Adipose tissue (tissue), 3 donors: Measurements from ENCODE around the gene PXT1. TPM values are rescaled to one million over a fixed set of nuclear protein-coding genes. Genes with fewer than 3 reads are reported as not detected.
"Not testable (repeated sequence)": the region's sequence is repeated elsewhere in the genome, so short reads cannot be mapped to it uniquely, and the experiment has no call there.

Experiments
- H3K27ac ChIP-seq: one replicate; pipeline ENCODE4 v1.5.1; 2013; ENCODE audit warnings: low read depth, low read length
- WGBS, 3 donors: extraction: QIAGEN DNeasy Blood & Tissue Kit; methylation state at CpG; one replicate each; pipeline ENCODE4 v1.1.7; 2013; 5-methylcytosine and 5-hydroxymethylcytosine counted together
- polyA plus RNA-seq, 3 donors: library from polyadenylated mRNA; stranded (reverse); fragments of 200-250 nt; gene quantifications; one replicate each; pipeline ENCODE4 v1.2.3, GENCODE V29; 2013
- donor health status: healthy with polysubstance abuse.
- donor health status: Bipolar disorder and iron deficiency.
- donor health status: healthy.

The PXT1 gene
- polyA plus RNA-seq, 3 donors: 0.10 TPM; not detected in 2

GRCh38 chr6:36413489-36414480, 28.9 kb downstream of the PXT1 start:
- H3K27ac ChIP-seq: no peak overlapping the region
- 90 to 93% (median 93%) methylated on average over 4 of the region's 4 CpGs for WGBS, 3 donors

- H3K27ac ChIP-seq: not testable (repeated sequence)
- WGBS, 3 donors: 61 to 85% (median 72%) methylated on average over 4 to 5 of the region's 5 CpGs
Measured at GRCh38 chr6:36409718-36410117, 32.9 kb downstream of the PXT1 start.

- H3K27ac ChIP-seq: no peak overlapping the region
- 90 to 98% (median 95%) methylated on average over 4 of the region's 4 CpGs for WGBS, 3 donors
Measured at GRCh38 chr6:36404164-36404563, 38.5 kb downstream of the PXT1 start.

DNA sequence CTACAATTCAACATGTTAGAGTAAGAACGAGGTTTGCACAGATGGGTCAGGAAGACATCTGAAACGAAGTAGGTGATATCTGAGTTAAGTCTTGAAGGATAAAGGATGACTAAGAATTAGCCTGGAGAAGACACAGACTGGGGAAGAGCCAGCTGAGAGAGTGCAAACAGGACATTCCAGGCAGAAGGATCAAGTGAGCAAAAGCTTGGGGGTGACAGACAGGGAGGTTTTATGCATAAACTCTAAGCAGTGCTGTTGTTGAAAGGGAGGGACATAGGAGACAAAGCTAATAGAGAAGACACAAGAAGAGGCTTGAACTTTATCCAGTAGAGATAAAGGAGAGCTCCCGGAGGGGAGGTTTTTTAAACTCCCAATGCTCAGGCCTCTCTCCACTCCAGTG, 40.2 kb downstream of the PXT1 start:
- 73 to 79% (median 79%) methylated on average over 3 of the region's 3 CpGs for WGBS, 3 donors
- H3K27ac ChIP-seq: no peak overlapping the region

DNA sequence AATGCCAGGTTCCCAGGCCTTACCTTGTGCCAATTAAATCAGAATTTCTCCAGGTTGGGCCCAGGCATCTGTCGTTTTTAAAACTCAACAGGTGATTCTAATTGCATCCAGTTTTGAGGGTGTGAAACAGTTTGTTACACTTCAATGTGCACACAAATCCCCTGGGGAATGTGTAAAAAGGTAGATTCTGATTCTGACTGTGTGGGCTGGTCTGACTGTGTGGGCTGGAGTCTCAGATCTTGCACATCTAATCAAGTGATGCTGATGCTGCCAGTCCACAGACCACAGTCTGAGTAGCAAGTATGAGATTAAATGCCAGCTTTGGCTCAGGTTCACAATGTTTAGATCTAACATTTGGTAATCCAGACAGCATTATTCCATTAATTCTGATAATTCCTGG, 42.7 kb downstream of the PXT1 start:
- H3K27ac ChIP-seq: no peak overlapping the region
- WGBS, 3 donors: 71 to 88% (median 85%) methylated on average over 1 of the region's 1 CpG

GRCh38 chr6:36392621-36393020, 50.0 kb downstream of the PXT1 start:
- WGBS, 3 donors: 91 to 99% (median 94%) methylated on average over 5 of the region's 5 CpGs
- no peak overlapping the region for H3K27ac ChIP-seq

DNA sequence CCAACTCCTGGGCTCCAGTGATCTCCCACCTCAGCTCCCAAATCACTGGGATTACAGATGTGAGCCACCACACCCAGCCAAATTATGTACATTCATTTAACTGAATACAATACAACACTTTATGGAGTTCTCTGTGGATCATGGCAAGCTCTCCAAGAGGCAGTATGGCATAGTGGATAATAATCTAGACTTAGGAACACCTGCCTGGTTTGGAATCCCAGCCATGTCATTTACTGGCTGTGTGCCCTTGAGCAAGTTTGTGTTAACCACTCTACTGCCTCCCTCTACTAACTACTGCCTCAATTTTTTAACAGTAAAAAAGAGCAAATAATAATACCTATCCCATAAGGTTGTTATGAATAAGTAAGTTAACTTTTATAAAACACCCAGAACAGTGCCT, 53.3 kb downstream of the PXT1 start:
- no peak overlapping the region for H3K27ac ChIP-seq

- 4 to 16% (median 11%) methylated on average over 63 to 64 of the region's 65 CpGs for WGBS, 3 donors
Measured at GRCh38 chr6:36387440-36388303, 55.0 kb downstream of the PXT1 start, which contains the start of gene ETV7. Gene ETV7 (minus strand): TSS chr6:36387669. CDS start chr6:36387541, 128 bp downstream.

DNA sequence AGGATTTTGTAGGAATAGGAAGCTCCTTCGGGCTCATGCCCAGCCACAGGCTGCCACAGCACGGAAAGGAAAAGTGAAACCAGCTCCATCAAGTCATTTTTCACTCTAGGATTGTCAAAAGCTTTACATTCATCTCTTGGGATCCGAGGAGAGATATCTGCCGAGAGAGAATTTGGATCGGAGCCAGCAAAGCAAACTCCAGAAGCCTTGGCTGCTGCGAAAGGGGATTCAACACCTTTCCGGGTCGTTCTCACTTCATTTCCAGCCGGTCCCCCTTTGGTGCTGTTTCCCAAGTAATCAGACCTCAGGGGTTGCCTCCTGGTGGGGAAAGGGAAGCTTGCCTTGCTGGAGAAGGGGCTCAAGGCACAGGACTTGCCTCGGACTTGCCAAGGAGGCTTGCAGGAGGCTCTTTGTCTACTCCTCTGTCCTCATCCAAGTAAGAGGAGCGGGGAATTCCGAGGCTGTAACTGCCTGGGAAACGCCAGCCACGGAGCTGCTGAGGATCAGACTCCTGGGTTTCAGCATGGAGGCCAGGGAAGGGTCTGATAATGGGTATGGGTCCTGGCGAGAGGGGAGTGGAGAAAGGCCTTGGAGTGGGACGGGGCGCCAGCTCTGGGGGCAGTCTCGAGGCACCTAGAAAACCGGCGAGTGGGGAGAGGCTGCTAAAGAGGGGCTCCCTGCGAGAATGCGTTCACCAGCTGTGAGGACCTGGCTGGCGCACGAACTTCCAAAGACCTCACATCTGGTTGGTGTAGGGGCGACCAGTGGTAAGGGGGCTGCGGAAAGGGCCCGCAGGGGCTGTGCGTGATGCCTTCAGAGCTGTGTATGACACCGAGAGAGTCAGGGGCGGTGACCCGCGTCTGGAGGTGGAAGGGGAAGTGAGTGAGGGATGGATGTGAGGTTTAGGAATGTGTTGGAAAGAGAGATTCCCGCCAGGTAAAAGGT, 55.9 kb downstream of the PXT1 start:
- WGBS, 3 donors: 0 to 1% (median 1%) methylated on average over 33 of the region's 33 CpGs
- no peak overlapping the region for H3K27ac ChIP-seq

More at GRCh38 chr6:36387440-36388303, 55.0 kb downstream of the PXT1 start, which contains the start of gene ETV7:
- H3K27ac ChIP-seq: no peak within 1 kb of the TSS

DNA sequence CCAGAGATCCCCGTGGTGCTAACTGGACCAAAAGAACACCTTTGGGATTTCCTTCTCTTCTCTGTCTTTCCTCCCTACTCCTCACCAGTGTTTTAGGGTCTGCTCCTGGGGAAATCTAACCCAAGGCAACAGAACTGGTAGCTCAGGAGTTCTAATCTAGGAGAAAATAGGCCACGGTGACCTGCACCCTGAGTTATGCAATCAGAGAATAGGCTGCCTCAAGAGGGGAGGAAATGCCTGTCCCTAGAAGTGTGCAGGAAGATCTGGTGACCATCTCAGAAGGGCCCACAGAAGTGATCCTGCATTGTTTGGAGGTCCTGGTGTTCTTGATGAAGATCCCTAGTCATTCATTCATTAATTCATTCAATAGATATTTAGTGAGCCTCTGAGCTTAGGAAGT, 58.6 kb downstream of the PXT1 start:
- 70 to 78% (median 75%) methylated on average over 2 of the region's 2 CpGs for WGBS, 3 donors

DNA sequence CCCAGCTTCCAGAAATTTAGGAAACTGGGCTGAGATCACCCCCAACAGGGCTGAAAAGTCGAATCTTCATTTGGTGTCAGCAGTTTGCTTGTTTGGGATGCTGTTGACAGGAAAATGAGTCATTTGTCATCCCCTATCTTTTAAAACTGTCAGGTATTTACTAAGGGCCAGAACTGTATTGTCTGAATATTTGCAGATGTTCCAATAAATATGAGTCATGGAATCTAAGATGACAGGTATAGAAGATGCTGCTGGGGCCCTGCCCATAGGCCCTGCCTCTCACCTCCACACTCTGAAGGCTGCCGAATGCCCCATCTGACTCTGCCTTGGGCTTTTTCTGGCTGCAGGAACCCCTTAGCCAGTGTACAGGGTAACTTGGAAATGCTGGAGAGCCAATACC, 59.0 kb downstream of the PXT1 start:
- H3K27ac ChIP-seq: no peak overlapping the region
- WGBS, 3 donors: 75 to 85% (median 81%) methylated on average over 2 of the region's 2 CpGs

More for the DNA sequence above, 58.6 kb downstream of the PXT1 start:
- H3K27ac ChIP-seq: no peak overlapping the region

DNA sequence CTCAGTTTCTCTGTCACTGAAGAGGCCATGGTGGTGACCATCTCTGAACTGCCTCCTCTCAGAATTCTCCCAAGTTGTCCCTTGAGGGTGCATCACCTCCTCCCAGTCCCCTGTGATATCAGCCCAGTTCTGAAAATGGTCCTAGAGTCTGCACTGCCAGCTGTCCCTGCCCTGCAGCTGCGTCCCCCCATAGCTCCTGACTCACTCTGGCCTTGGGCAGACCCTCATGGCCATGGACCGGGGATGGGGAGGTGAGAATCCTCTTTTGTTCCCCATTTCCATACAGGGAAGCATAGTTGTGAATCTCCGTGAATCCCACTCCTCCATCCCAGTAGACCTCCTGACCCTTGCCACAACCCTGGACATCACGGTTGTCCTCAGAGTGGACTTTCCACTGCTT, 59.7 kb downstream of the PXT1 start:
- H3K27ac ChIP-seq: no peak overlapping the region
- 63 to 77% (median 73%) methylated on average over 4 of the region's 4 CpGs for WGBS, 3 donors

GRCh38 chr6:36381502-36382389, 60.9 kb downstream of the PXT1 start:
- H3K27ac ChIP-seq: no peak overlapping the region
- WGBS, 3 donors: 83 to 86% (median 84%) methylated on average over 9 of the region's 9 CpGs

DNA sequence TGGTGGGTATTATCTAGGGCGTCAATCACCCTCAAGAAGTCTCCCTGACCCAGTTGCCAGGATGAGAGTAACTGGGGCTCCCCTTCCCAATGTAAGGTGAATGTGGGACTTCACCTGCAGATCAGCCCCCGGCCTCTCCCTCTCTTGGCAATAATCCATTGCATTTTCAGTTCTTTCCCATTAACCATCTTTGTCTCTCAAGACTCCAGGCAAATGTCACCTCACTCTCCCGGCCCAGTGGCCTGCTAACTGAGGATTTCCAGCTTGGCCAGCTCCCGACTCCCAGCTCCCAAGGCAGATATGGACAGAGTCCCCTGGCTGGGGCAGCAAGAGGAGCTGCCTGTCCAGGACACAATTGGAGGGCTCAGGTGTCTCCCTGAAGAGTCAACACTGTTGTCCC, 62.5 kb downstream of the PXT1 start:
- H3K27ac ChIP-seq: no peak overlapping the region
- 91 to 97% (median 94%) methylated on average over 4 of the region's 4 CpGs for whole genome bisulfite sequencing, 3 donors

DNA sequence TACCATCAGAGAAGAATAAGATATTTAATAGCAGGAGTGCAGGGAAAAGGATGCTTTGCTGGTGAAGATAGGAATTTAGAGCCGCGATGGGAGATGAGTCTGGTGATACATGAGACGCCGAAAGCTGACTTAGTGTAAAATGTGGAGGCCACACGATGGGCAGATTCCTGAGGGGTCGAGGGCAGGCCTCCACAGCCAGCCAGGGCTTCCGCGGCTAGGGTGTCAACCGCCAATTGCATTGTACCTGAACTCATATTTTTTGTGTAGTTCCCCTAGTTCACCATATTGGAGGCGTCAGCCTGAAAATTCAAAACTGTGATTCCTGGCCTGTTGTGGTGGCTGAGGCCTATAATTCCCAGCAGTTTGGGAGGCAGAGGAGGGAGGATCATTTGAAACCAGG, 63.7 kb downstream of the PXT1 start:
- 94% methylated on average over 10 of the region's 10 CpGs for WGBS, 3 donors
- H3K27ac ChIP-seq: no peak overlapping the region

- WGBS, 3 donors: 85 to 91% (median 88%) methylated on average over 4 of the region's 4 CpGs
- no peak overlapping the region for H3K27ac ChIP-seq
Measured at GRCh38 chr6:36378243-36378920, 64.3 kb downstream of the PXT1 start.

DNA sequence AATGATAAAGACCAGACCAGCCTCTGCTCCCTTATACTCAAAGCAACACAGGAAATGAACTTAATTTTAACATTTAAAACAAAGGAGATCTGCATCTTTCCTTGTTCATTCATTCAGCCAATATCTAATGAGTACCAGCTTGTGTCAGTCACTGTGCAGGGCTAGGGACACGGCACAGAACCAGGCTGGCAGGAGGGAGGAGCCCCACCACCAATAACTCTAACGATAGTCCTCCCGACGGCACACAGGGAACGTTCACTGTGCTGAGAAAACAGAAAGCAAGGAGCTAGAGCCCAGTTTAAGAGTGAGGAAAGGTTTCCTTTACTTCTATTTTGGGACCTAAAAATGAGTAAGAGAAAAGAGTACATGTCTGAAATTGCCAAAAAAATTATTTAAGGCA, 65.1 kb downstream of the PXT1 start:
- no peak overlapping the region for H3K27ac ChIP-seq
- WGBS, 3 donors: 58 to 76% (median 70%) methylated on average over 5 of the region's 5 CpGs
